Raji (cell line): ENCODE results near the gene HOXC9.

Source experiments
- POLR2A ChIP-seq: IDR thresholded peaks from 2 replicates; pipeline ENCODE4 v1.6.1; 2011; ENCODE audit warnings: low read depth, low read length, control low read depth; ENCODE audit not compliant: insufficient read depth

The HOXC9 gene

GRCh38 chr12:53986686-53987483 is 13.1 kb upstream of the HOXC9 start:
- no peak for TF ChIP-seq POLR2A

- no peak for TF ChIP-seq POLR2A
Measured at GRCh38 chr12:53987787-53988230, 12.2 kb upstream of the HOXC9 start.

GRCh38 chr12:53988541-53989226 is 11.3 kb upstream of the HOXC9 start:
- TF ChIP-seq POLR2A: no peak

- no peak for TF ChIP-seq POLR2A
Measured at GRCh38 chr12:53989227-53990113, 10.5 kb upstream of the HOXC9 start.

GRCh38 chr12:53990311-53991076 is 9.5 kb upstream of the HOXC9 start:
- no peak for TF ChIP-seq POLR2A

- TF ChIP-seq POLR2A: no peak
Measured at GRCh38 chr12:53991077-53991460, 8.9 kb upstream of the HOXC9 start.

- no peak for TF ChIP-seq POLR2A
Measured at GRCh38 chr12:53992377-53992889, 7.5 kb upstream of the HOXC9 start.

GRCh38 chr12:53993162-53994008 is 6.6 kb upstream of the HOXC9 start:
- TF ChIP-seq POLR2A: no peak

- no peak for TF ChIP-seq POLR2A
Measured at GRCh38 chr12:53994009-53994263, 6.0 kb upstream of the HOXC9 start.

GRCh38 chr12:53994264-53995001 is 5.5 kb upstream of the HOXC9 start:
- TF ChIP-seq POLR2A: no peak

- no peak for TF ChIP-seq POLR2A
Measured at GRCh38 chr12:53995002-53995377, 5.0 kb upstream of the HOXC9 start.

GRCh38 chr12:53995378-53996239 is 4.4 kb upstream of the HOXC9 start:
- TF ChIP-seq POLR2A: no peak
